GM19239 (cell line): Measurements from ENCODE around the gene TNNT3.

Experiments
- DNase-seq: peaks from one replicate; pipeline ENCODE4 v3.0.0; 2011; ENCODE audit warnings: low spot score; ENCODE audit not compliant: insufficient read length
- FAIRE-seq: peaks from 2 replicates; lab custom pipeline; 2011; peaks lifted over from hg19 to GRCh38; lab: Jason Lieb, UNC

TNNT3 gene

GRCh38 chr11:1920128-1920908 is 815 bp downstream of the TNNT3 start:
- DNase-seq (no peak), FAIRE-seq (no peak)

DNA sequence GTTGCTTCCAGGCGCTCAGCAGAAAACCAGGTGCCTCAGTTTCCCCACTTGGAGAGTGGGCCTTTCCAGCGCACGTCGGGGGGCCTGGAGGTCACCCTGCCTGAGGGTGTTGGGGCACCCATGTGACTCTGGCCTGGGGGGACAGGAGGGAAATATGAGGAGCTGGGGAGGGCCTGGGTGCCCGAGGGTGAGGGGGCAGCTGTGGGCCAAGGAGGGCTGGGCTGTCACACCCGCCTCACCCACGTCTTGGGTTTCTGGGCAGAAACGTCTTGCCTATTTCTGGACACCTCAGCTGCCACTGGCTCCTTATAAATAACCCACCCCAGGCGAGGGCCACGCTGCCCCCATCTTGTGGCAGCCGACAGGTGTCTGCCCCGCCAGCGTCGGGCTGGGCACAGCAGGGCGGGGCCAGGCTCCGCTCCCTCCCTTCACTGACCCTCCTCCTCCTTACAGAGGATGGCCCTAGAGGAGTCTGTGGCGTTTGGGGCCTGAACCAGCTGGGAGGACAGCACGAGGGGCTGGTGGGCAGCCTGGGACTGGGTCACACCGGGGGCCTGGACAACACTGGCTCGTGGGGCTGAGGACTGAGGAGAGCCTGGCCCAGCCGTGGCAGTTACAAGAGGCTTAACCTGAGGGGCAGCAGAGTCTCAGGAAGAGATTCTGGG is 1.5 kb downstream of the TNNT3 start:
- no peak for FAIRE-seq
- no peak for DNase-seq

- DNase-seq (no peak), FAIRE-seq (no peak)
Measured at GRCh38 chr11:1921574-1922141, 2.2 kb downstream of the TNNT3 start.

GRCh38 chr11:1922481-1923081 is 3.1 kb downstream of the TNNT3 start:
- no peak for DNase-seq

DNA sequence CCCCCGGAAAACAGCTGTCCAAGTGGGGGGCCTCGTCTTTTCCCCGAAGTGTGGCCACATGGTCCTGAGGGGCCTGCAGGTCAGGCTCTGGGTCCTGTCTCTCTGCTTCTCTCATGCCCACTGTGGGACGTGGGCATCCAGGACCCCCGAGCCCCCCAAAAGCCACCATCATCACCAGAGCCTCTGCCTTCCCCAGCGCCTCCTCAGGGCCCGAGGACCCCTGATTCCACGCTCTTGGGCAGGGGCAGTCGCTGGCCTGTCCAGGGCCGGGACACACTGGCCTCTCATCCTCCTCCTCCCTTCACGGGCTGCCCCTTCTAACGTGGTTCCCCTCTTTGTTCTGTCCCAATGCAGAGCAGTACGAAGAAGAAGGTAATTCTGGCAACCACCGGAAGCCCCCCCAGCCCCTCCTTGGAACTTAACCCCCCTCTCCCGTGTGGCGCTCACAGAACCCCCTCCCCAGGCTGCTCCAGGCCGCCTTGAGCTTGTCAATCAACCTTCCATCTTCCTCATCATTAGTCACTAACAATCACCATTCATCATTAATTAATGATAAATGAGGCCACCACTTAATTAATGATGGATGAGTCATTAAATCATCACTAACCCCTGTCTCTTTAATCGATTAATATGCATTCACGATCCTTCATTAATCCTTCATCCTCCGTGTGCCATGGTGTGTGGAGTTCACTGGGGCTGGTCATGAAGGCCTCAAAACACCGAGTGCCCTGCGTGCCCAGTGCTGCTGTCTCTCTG is 3.9 kb downstream of the TNNT3 start:
- FAIRE-seq, result no peak
- DNase-seq, result no peak

More at GRCh38 chr11:1922481-1923081, 3.1 kb downstream of the TNNT3 start:
- FAIRE-seq, result no peak

DNA sequence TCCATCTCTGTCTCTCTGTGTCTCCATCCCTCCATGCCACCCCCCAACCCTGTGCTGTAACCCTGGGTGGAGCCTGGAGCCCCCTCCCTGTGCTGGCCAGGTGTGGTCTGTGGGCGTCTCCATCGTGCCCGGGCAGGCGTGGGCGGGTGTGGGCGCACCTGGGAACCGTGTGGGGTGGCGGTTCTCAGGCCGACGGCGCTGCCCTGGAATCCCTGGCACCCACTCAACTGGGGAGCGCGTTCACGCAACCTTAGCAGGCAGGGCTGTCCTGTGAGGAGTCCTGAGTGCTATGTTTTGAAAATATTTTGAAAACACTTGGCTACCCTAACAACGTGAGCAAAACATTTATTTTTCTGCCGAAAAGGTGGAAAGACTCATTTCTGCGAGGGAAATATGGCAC is 4.7 kb downstream of the TNNT3 start:
- FAIRE-seq (no peak), DNase-seq (no peak)

DNA sequence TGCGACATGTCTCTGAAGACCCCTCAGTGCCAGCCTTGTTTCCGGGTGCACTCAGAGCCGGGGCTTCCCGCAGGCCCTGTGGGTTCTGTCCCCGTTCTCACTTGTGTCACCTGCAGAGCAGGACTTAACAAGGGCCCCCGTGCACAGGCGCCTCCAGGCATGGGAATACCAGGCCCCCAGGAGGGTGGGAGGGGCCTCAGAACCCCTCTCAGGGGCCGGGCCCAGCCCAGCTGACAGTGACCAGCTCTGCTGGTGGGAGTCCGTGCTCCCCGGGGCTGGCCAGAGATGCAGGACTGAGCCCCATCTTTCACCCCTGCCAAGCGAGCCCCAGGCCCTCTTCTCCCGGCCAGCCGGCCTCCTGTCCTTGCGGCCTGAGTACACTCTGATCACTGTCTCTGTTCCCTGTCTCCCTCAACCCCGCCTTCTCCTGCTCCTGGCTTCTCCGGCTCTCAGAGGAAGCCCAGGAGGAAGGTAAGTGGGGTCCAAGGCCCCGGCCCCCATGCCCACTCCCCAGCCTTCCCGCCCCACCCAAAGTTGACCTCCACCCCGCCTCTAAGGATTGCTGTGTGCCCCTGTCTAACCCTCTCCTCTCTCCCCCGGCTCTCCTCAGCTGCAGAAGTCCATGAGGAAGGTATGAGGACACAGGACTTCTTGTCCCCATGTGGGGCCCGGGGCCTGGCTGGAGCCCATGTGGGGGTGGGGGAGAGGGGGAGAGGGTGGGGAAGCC is 5.3 kb downstream of the TNNT3 start:
- FAIRE-seq (no peak), DNase-seq (no peak)

GRCh38 chr11:1925373-1926155 is 6.1 kb downstream of the TNNT3 start:
- no peak for DNase-seq
- FAIRE-seq, result no peak

GRCh38 chr11:1926156-1927025 is 6.9 kb downstream of the TNNT3 start:
- FAIRE-seq (no peak), DNase-seq (no peak)

GRCh38 chr11:1927026-1927847 is 7.7 kb downstream of the TNNT3 start:
- no peak for FAIRE-seq
- DNase-seq, result no peak

- FAIRE-seq (no peak), DNase-seq (no peak)
Measured at GRCh38 chr11:1927848-1928469, 8.5 kb downstream of the TNNT3 start.

DNA sequence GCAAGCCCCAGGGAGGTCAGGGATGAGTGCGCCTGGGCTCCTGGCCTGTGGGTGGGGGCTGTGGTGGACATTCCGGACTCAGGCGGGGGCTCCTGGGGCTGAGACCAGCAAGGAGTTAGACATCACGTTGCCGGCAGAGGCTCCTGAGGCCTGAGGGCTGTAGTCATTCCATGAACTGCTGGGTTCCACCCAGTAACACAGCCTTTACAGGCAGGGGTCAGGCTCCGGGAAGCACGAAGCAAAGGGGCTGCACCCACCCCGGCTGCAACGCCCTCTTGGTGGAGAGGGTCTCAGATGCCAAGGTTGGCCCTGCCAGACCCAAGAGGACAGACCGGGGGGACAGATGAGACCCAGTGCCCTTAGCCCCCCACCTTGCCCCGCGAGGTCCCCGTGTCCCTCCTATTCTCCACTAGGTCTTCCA is 9.0 kb downstream of the TNNT3 start:
- DNase-seq, result no peak
- FAIRE-seq, result no peak

DNA sequence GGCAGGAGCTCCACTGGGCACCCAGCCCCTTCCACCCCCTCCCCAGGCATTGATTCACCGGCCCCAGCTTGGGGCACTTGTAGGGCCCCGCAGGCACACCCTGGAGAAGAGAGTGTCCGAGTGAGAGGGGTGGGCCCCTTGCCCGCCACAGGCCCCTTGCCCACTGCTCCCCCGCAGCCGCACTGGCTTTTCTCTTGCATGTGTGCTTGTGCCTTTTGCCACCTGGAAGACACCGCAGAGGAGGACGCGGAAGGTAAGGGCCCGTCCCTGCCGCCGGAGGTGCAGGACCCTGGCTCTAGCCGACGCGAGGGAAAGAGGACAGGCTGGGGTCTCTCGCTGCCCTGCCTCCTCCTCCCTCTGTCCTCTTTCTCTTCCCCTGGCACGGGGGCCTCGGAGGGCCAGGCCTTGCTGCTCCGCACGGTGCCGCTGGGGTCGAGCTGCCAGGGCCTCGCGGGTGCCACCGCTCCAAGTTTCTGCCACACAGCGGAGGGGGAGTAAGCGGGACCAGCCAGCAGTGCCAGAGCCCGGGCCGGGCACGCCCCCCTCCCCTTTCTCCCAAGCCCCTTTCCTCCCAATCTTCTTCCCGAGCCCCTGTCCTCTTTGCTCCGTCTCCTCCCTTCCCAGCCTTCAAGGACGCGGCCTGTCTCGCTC is 9.5 kb downstream of the TNNT3 start:
- no peak for FAIRE-seq
- DNase-seq, result no peak

DNA sequence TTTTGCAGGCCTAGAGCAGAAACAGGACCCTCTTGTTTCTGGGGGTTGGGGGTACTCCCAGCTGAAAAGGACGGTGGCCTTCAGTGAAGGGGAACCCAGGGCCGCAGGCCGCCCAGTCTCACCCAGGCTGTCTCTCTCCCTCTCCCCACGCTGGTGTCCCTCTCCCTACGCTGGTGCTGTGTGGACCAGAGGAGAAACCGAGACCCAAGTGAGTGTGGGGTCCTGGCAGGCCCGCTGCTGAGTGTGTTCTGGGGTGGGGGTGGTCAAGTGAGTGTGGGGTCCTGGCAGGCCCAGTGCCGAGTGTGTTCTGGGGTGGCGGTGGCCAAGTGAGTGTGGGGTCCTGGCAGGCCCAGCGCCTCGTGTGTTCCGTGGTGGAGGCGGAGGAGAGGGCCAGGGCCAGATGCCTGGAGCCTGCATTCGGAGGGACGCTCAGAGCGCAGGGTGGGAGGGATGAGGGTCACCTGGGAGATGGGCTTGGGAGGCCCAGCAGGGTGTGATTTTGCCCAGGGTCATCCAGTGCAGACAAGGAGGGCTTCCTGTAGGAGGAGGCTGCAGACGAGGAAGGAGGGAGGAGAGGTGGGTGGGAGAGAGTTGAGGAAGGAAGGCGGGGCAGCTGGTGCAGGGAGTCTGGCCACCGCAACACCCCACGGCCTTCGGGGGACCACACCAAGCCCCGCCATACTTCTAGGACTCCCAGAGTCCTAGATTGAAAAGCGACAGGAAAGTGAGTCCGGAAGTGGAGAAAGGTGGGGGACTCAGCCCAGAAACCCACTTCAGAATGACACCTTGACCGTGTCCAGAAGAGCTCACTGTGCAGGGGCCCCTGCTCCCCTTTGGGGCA is 10.3 kb downstream of the TNNT3 start:
- DNase-seq (no peak), FAIRE-seq (no peak)

DNA sequence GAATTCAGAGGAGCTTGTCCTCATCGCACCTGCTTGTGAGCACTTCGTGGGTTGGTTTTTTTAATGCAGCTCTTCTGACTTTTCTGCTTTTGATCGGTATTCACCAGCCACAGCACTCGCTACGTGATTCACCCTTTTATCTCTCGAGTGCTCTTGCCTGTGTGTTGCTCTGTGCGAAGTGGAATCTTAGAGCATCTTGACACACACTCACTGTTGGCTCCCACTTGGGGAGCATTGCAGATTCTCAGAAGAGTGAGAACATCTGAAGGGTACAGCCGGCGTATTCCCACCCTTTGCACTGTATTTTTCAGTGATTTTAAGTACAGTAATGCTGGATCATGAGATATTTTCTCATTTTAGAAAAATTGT is 10.9 kb downstream of the TNNT3 start:
- DNase-seq (no peak), FAIRE-seq (no peak)
